Mucosa of descending colon (tissue), 3 donors: ENCODE results near the gene CBLN1. TPM values are rescaled to one million over a fixed set of nuclear protein-coding genes. Genes with fewer than 3 reads are reported as not detected.
"Not testable (repeated sequence)": the region's sequence is repeated elsewhere in the genome, so short reads cannot be mapped to it uniquely, and the experiment has no call there.

Experiments
- ATAC-seq: fragments of 200-7000 bp; cut with Tn5 transposase; one replicate; pipeline ENCODE4 v1.9.1; 2020; ENCODE audit warnings: mild to moderate bottlenecking, moderate library complexity
- DNase-seq, 3 donors: peaks; one replicate each; pipeline ENCODE4 v3.0.0-alpha.2; 2020
- H3K36me3 ChIP-seq: fragments of 200-600 bp; one replicate; pipeline ENCODE4 v1.8.0; 2021; ENCODE audit warnings: low read depth, mild to moderate bottlenecking
- H3K4me1 ChIP-seq: fragments of 200-600 bp; one replicate; pipeline ENCODE4 v1.8.0; 2021; ENCODE audit warnings: low read depth, mild to moderate bottlenecking
- H3K4me3 ChIP-seq: fragments of 200-600 bp; one replicate; pipeline ENCODE4 v1.8.0; 2021; ENCODE audit warnings: mild to moderate bottlenecking
- H3K9me3 ChIP-seq: fragments of 200-600 bp; one replicate; pipeline ENCODE4 v1.8.0; 2021; ENCODE audit warnings: mild to moderate bottlenecking
- intact Hi-C, 2 donors: fragments of 100-400 bp; cut with DNase I in 1 of 2; cut with micrococcal nuclease in 1 of 2; formaldehyde crosslinking; loops; one replicate each; pipeline versions ENCODE4 v1.11.0 to v1.11.1; 2022; cut with DNase I, micrococcal nuclease
- total RNA-seq, 3 donors: library from RNA; stranded (reverse); fragmentation: NEBNext Ultra II Directional in 2 of 3; extraction: Animal tissue kit (Norgen Biotek cat#: 25700) in 2 of 3; gene quantifications; one replicate each; pipeline versions ENCODE4 v1.2.1 to v1.2.4, GENCODE V29; 2021 to 2023
- TF ChIP-seq, protein P1 (sequence below): fragments of 200-600 bp; IDR thresholded peaks from one replicate; pipeline ENCODE4 v1.8.0; 2022; ENCODE audit warnings: antibody characterized with exemption, mild to moderate bottlenecking
- donor health status: DM: no; HTN: no; CAD: no; lungs with moderate emphysema.
- donor health status: DM: no; HTN: no; CAD: no.
- donor health status: DM: no; HTN: yes; CAD: no.

Gene CBLN1
- total RNA-seq, 3 donors from 2014 or later: 0.29 to 0.76 (median 0.70) TPM

DNA sequence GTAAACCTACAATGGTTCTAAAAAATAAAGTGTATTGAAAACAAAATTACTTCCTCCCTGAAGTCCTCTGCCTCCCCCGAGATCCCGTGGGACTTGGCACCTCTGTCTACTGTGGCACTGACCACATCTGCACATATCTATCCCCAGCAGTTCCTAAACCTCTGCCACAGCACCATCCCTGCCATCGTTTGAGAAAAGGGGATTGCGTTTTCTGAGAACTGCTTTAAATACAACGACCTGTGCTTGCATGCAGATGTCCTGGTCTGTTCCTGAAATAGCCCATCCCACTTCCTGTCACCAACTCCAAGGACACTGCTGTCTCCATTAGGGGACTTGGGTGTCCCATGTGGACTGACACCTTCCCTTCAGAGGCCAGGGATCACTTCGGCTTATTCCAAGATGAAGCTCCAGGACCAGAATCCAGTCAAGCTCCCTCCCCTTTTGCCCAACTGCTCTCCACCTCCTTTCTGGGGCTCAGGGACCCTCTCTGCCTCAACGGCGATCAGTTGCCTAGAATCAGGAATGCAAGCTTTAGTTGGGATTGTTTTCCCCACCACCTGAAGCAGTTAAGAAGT is 20.6 kb downstream of the CBLN1 start:
- TF ChIP-seq, protein P1, sequence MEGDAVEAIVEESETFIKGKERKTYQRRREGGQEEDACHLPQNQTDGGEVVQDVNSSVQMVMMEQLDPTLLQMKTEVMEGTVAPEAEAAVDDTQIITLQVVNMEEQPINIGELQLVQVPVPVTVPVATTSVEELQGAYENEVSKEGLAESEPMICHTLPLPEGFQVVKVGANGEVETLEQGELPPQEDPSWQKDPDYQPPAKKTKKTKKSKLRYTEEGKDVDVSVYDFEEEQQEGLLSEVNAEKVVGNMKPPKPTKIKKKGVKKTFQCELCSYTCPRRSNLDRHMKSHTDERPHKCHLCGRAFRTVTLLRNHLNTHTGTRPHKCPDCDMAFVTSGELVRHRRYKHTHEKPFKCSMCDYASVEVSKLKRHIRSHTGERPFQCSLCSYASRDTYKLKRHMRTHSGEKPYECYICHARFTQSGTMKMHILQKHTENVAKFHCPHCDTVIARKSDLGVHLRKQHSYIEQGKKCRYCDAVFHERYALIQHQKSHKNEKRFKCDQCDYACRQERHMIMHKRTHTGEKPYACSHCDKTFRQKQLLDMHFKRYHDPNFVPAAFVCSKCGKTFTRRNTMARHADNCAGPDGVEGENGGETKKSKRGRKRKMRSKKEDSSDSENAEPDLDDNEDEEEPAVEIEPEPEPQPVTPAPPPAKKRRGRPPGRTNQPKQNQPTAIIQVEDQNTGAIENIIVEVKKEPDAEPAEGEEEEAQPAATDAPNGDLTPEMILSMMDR: no peak
- no peak for ATAC-seq
- DNase-seq: no peak
- H3K9me3 ChIP-seq: no peaks in the 10 kb centered on the region
- intact Hi-C loops: no loop called here
- no peak overlapping the region for H3K4me3 ChIP-seq
- no peaks in the 10 kb centered on the region for H3K36me3 ChIP-seq
- no peaks in the 10 kb centered on the region for H3K4me1 ChIP-seq

DNA sequence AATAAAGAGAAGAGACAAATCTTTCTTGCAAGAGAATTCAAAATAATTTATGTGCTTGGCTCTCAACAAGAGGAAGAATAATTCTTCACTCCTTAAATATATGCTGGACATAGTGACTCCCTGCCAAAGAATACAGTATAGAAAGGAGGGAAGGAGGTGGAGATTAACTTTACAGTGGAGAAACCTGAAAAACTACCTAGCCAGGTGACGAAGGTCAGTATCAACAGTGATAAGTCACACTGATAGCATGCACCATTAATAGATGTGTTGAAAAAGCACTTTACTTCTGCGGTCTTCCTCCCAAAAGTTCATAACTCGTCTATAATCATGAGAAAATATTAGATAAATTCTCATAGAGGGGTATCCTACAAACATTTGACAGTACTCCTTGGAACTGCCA is 21.4 kb downstream of the CBLN1 start:
- TF ChIP-seq, protein P1: no peak
- ATAC-seq: no peak
- H3K4me3 ChIP-seq: no peak overlapping the region
- intact Hi-C loops: no loop called here
- H3K36me3 ChIP-seq: no peaks in the 10 kb centered on the region
- no peak for DNase-seq
- H3K4me1 ChIP-seq: no peaks in the 10 kb centered on the region
- no peaks in the 10 kb centered on the region for H3K9me3 ChIP-seq

DNA sequence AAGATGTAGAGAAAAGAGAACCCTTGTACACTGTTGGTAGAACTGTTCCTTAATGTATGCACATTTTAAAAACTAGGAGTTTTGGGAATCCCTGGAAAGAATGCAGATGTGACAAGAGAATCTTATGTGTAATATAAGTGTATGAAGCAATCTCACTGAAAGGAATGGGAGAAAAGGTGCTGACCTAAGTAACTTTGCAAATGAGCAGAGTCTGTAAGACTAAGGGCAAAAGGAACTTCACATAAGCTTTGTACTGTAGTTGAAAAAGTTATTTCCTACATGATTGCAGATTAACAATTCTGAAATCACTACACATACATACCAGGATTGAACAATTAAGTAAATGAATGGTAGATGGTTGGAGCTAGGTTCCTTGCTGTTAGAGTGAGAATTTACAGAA is 22.3 kb downstream of the CBLN1 start:
- Histone ChIP-seq H3K36me3 (no peaks in the 10 kb centered on the region), H3K9me3 (no peaks in the 10 kb centered on the region), H3K4me1 (no peaks in the 10 kb centered on the region), H3K4me3 (no peak overlapping the region)
- ATAC-seq (no peak), DNase-seq (no peak)
- intact Hi-C loops: no loop called here
- TF ChIP-seq, protein P1: no peak

DNA sequence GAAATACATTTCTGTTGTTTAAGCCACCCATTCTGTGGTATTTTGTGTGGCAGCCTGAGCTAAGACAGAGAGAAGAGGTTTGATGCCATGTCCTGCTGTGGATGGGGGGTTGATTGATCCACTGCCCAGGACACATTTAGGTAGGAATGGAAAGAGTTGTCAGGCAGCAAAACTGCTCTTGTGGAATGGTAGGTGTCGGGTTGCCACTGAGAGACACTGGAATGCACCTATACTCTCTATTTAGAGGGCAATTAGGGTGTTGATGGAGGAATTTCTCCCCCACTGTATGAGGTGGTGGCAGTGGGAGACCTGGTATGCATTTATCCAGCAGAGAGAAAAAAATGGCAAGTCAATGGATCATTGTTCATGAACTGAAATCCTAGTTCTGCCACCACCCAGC is 30.9 kb downstream of the CBLN1 start:
- TF ChIP-seq, protein P1: no peak
- H3K9me3 ChIP-seq: no peaks in the 10 kb centered on the region
- no peak overlapping the region for H3K4me3 ChIP-seq
- DNase-seq (no peak), ATAC-seq (no peak)
- no peaks in the 10 kb centered on the region for H3K36me3 ChIP-seq
- intact Hi-C loops: no loop called here
- no peaks in the 10 kb centered on the region for H3K4me1 ChIP-seq

DNA sequence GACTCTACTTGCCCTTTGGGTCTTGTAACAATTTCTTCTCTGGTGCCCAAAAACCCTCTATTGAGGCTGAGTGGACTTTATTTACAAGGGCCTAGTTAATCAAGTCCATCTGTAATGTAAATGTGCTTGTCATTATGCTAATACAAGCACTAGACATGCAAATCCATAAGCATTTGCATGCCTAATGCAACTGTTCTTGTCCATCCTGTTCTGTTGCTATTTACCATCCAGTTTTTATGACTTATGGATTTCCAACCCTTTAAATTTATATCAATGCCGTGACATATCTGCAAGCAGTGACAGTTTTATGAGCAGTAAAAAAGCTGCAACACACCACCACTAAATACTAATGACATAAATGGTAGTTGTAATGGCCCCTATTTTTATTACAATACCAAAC is 33.4 kb downstream of the CBLN1 start:
- TF ChIP-seq, protein P1: no peak
- DNase-seq (no peak), ATAC-seq (no peak)
- Histone ChIP-seq H3K9me3 (no peaks in the 10 kb centered on the region), H3K36me3 (no peaks in the 10 kb centered on the region), H3K4me3 (no peak overlapping the region), H3K4me1 (no peaks in the 10 kb centered on the region)
- intact Hi-C loops: no loop called here

DNA sequence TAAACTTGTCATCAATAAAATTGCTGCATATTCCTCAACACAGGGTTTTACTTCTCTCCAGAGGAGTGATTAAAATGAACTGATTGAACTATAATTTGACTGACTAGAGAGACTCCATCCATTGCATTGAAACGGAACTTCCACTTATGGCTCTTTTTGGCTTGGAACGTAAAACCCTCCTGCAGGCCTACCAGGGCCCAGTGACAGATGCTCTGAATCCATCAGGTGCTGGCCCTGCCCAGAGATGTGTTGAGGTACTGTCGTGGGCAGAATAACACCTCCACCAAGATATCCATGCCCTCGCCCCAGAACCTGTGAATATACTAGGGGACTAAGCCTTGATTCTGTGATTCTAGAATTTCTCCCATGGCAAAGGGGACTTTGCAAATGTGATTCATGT is 45.4 kb downstream of the CBLN1 start:
- ATAC-seq: no peak
- no peaks in the 10 kb centered on the region for H3K9me3 ChIP-seq
- TF ChIP-seq, protein P1: no peak

DNA sequence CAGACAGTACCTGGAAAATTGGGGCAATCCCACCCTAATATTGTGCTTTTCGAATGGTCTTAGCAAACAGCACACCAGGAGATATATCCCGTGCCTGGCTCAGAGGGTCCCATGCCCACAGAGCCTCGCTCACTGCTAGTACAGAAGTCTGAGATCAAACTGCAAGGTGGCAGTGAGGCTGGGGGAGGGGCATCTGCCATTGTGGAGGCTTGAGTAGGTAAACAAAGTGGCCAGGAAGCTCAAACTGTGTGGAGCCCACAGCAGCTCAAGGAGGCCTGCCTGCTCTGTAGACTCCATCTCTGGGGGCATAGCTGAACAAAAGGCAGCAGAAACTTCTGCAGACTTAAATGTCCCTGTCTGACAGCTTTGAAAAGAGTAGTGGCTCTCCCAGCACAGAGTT is 53.3 kb downstream of the CBLN1 start:
- H3K9me3 ChIP-seq, DNase-seq, intact Hi-C loops, ATAC-seq, H3K36me3 ChIP-seq, H3K4me3 ChIP-seq, H3K4me1 ChIP-seq: not testable (repeated sequence)

More for the DNA sequence above, 45.4 kb downstream of the CBLN1 start:
- intact Hi-C loops: no loop called here
- Histone ChIP-seq H3K4me1 (no peaks in the 10 kb centered on the region), H3K36me3 (no peaks in the 10 kb centered on the region), H3K4me3 (no peak overlapping the region)
- DNase-seq: no peak
